DND-41 (cell line): ENCODE results near the gene HMGCL.

Experiments used
- ATAC-seq: fragments of 200-7000 bp; cut with Tn5 transposase; 3 replicates; pipeline ENCODE4 v1.9.1; 2021; ENCODE audit warnings: low read depth; ENCODE audit not compliant: insufficient read depth
- DNase-seq: peaks from one replicate; pipeline ENCODE4 v3.0.0-alpha.2; 2020
- H2AFZ ChIP-seq: 2 replicates; pipeline ENCODE4 v1.6.0; 2012; ENCODE audit warnings: low read depth, low read length
- H3K27ac ChIP-seq: 2 replicates; pipeline ENCODE4 v1.5.1; 2012; ENCODE audit warnings: low read length, inconsistent platforms
- H3K27me3 ChIP-seq: fragments of 200-600 bp; sonication (generic); 2 replicates; pipeline ENCODE4 v1.6.0; 2012; ENCODE audit warnings: low read length, mild to moderate bottlenecking, inconsistent platforms; ENCODE audit not compliant: insufficient read depth, poor library complexity
- H3K36me3 ChIP-seq: 2 replicates; pipeline ENCODE4 v1.5.1; 2012; ENCODE audit warnings: low read length, inconsistent platforms; ENCODE audit not compliant: insufficient read depth
- H3K4me1 ChIP-seq: 2 replicates; pipeline ENCODE4 v1.5.1; 2012; ENCODE audit warnings: mild to moderate bottlenecking, low read length; ENCODE audit not compliant: insufficient read depth
- H3K4me2 ChIP-seq: 2 replicates; pipeline ENCODE4 v1.6.0; 2012; ENCODE audit warnings: mild to moderate bottlenecking, moderate library complexity, low read length, inconsistent platforms; ENCODE audit not compliant: insufficient read depth
- H3K4me3 ChIP-seq, 2 experiments: fragments of 200-600 bp in 1 of 2; shearing (Covaris generic) in 1 of 2; 2 replicates each; pipeline ENCODE4 v1.5.1; 2012 to 2016; ENCODE audit warnings: inconsistent platforms in 2 of 2, low read length in 2 of 2, mild to moderate bottlenecking in 2 of 2, low read depth in 1 of 2, moderate library complexity in 1 of 2
- H3K79me2 ChIP-seq: 2 replicates; pipeline ENCODE4 v1.6.0; 2012; ENCODE audit warnings: low read length, inconsistent platforms; ENCODE audit not compliant: insufficient read depth
- H3K9ac ChIP-seq: 2 replicates; pipeline ENCODE4 v1.6.0; 2012; ENCODE audit warnings: low read depth, mild to moderate bottlenecking, inconsistent platforms, low read length, moderate library complexity
- H3K9me3 ChIP-seq: 2 replicates; pipeline ENCODE4 v1.5.1; 2012; ENCODE audit warnings: low read length, moderate library complexity, mild to moderate bottlenecking, inconsistent platforms; ENCODE audit not compliant: insufficient read depth, severe bottlenecking
- H4K20me1 ChIP-seq: 2 replicates; pipeline ENCODE4 v1.6.0; 2012; ENCODE audit warnings: low read length; ENCODE audit not compliant: insufficient read depth
- EZH2 ChIP-seq: IDR thresholded peaks from 3 replicates; pipeline ENCODE4 v1.6.1; 2012; ENCODE audit warnings: borderline replicate concordance, low read depth, mild to moderate bottlenecking, moderate library complexity, low read length, inconsistent platforms; ENCODE audit not compliant: severe bottlenecking
- TF ChIP-seq, protein P1 (sequence below): IDR thresholded peaks from 2 replicates; pipeline ENCODE4 v1.5.1; 2012; ENCODE audit warnings: borderline replicate concordance, low read length, moderate library complexity, mild to moderate bottlenecking; ENCODE audit not compliant: poor library complexity, severe bottlenecking; ENCODE audit errors: extremely low read depth

The HMGCL gene

DNA sequence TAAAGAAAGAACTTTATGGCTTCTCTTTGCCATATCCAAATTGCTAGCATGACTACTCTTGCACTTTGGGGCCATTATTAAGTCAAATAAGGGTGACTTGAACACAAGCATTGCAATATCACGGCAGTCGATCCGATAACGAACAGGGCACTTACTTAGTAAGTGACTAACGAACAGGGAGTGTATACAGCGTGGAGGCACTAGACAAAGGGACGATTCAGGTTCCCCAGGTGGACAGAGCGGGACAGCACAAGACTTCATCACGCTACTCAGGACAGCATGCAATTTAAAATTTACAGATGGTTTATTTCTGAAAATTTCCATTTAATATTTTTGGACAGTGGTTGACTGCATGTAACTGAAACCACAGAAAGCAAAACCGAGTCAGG is 52.4 kb downstream of the HMGCL start:
- ATAC-seq: no peak
- TF ChIP-seq EZH2: no peak
- TF ChIP-seq, protein P1, sequence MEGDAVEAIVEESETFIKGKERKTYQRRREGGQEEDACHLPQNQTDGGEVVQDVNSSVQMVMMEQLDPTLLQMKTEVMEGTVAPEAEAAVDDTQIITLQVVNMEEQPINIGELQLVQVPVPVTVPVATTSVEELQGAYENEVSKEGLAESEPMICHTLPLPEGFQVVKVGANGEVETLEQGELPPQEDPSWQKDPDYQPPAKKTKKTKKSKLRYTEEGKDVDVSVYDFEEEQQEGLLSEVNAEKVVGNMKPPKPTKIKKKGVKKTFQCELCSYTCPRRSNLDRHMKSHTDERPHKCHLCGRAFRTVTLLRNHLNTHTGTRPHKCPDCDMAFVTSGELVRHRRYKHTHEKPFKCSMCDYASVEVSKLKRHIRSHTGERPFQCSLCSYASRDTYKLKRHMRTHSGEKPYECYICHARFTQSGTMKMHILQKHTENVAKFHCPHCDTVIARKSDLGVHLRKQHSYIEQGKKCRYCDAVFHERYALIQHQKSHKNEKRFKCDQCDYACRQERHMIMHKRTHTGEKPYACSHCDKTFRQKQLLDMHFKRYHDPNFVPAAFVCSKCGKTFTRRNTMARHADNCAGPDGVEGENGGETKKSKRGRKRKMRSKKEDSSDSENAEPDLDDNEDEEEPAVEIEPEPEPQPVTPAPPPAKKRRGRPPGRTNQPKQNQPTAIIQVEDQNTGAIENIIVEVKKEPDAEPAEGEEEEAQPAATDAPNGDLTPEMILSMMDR: no peak
- no peaks in the 10 kb centered on the region for H3K27me3 ChIP-seq
- no peak overlapping the region for H3K4me3 ChIP-seq
- no peak overlapping the region for H3K9ac ChIP-seq
- H3K79me2 ChIP-seq: peaks cover 19% of the 10 kb centered on the region
- no peak overlapping the region for H3K27ac ChIP-seq
- no peak overlapping the region for H3K4me2 ChIP-seq
- no peaks in the 10 kb centered on the region for H4K20me1 ChIP-seq
- H3K36me3 ChIP-seq: peaks cover 16% of the 10 kb centered on the region
- no peaks in the 10 kb centered on the region for H3K9me3 ChIP-seq
- no peak for DNase-seq
- no peak overlapping the region for H2AFZ ChIP-seq
- peaks cover 19% of the 10 kb centered on the region for H3K4me1 ChIP-seq

DNA sequence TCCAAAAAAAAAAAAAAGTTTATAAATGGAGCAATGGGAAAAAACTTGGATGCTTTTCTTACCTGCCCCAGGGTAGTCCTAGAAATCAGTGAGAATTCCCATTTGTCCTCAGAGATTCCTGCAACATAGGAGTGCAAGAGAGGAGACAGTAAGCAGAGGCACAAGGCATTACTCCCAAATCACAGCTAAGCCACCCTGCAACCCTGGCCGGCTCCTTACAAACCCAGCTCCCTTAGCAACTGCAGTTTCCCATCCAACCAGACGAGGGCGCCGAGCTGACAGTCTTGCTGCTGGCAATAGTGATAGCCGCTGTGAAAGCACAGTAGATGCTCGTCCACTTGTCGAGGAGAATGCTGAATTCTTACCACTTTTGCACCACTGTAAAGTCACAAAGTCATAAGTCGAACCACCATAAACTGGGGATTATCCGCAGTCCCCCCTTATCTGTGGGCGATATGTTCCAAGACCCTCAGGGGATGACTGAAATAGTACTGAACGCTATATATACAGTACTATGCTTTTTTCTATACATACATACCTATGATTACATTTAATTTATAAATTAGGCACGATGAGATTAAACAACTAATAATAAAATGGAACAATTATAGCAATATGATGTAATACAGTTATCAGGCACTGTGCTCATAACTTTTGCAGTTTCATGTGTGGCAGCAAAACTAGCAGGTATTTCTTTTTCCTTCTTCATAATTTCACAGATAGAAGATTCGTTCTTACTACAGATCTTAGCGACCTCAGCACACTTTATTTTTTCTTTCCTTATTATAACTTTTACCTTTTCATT is 53.0 kb downstream of the HMGCL start:
- Histone ChIP-seq H4K20me1 (no peaks in the 10 kb centered on the region), H3K9me3 (no peaks in the 10 kb centered on the region), H3K79me2 (peaks cover 13% of the 10 kb centered on the region), H2AFZ (peak overlapping the region; percentile 66), H3K9ac (no peak overlapping the region), H3K27ac (no peak overlapping the region), H3K4me2 (peak overlapping the region; percentile 54; the same call in 1 of the 2 replicates), H3K36me3 (peaks cover 19% of the 10 kb centered on the region), H3K4me1 (peaks cover 15% of the 10 kb centered on the region), H3K27me3 (no peaks in the 10 kb centered on the region), H3K4me3 (no peak overlapping the region)
- peak; percentile 98 for ATAC-seq
- DNase-seq: peak; percentile 86
- TF ChIP-seq EZH2: no peak
- TF ChIP-seq, protein P1: peak; percentile 99

DNA sequence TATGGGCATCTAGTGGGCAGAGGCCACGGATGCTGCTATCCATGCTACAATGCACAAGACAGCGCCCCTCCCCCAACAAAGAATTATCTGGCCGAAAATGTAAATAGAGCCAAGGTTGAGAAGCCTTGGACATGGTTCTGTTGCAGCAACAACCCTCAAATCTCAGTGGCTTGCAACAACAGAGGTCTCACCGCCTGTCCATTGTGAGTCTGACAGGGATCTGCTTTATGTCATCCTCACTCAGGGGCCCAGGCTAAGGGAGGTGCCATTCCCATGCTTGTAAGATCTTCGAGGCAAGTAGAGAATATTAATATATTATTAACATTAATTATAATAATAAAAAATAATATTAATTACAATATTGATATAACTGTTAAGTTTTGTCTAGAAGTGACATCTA is 56.5 kb downstream of the HMGCL start:
- Histone ChIP-seq H3K9me3 (no peaks in the 10 kb centered on the region), H3K27ac (no peak overlapping the region), H3K36me3 (peaks cover 30% of the 10 kb centered on the region), H3K4me2 (no peak overlapping the region), H2AFZ (no peak overlapping the region), H3K4me3 (no peak overlapping the region), H3K4me1 (peaks cover 8% of the 10 kb centered on the region; the same call in 1 of the 2 replicates), H3K79me2 (no peaks in the 10 kb centered on the region), H3K9ac (no peak overlapping the region), H3K27me3 (no peaks in the 10 kb centered on the region), H4K20me1 (no peaks in the 10 kb centered on the region; the same call in 1 of the 2 replicates)
- TF ChIP-seq, protein P1: no peak
- no peak for TF ChIP-seq EZH2
- ATAC-seq (no peak), DNase-seq (no peak)
